Uterine smooth muscle cell (primary cell): Measurements from ENCODE around the gene PLEKHB1. TPM values are rescaled to one million over a fixed set of nuclear protein-coding genes. Genes with fewer than 3 reads are reported as not detected.

ENCODE experiments used
- total RNA-seq: library from RNA; depleted of rRNA; stranded (reverse); fragments of >200 nt; gene quantifications from 2 replicates; pipeline ENCODE4 v1.2.3, GENCODE V29; 2014

PLEKHB1 gene
- 0.33 and 2.5 TPM in 2 replicates for total RNA-seq

DNA sequence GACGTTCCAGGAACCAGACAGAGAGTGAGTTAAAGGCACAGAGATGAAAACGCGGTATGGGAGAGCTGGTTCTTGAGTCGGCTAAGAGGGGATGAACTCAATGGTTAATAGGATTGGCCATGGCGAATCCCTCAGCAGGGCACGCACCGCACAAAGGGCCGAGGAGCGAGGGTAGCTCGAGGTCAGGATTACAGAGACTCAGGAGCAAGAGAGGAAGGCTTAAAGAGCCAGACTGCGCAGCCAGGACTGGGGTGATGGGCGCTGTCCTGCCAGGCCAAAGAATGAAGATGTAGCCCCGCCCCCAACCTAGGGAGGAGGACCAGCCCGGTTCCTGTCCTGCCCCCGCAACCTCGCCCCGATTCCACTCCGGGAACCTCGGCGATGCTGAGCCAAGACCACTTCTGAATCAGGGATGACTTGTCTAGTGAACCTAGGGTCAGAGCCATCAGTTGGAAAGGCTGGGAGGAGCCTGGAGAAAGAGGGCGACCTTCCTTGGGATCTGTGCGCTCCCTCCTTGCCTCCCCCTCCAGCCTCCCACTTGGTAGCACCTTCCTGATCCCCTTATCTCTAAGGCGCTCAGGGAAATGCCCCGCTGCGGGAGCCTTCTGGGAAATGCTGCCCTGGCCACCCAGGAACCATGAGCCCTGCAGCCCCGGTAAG lies at the start of gene PLEKHB1:
PLEKHB1 (plus strand) TSS at position 610 of the 660 bp plus-strand sequence; CDS start at position 638, 28 bp downstream.

GRCh38 chr11:73597956-73598718 lies 48.2 kb upstream of the PLEKHB1 start, which contains the start of gene FAM168A:
FAM168A (minus strand) TSS chr11:73598112; CDS start chr11:73468474, 129,638 bp downstream.

Other genes with a start within 250 kb of the PLEKHB1 start
- gene FAM168A, start 48.5 kb upstream of the PLEKHB1 start, total RNA-seq = 14.4 and 21.6 TPM in 2 replicates
- gene RAB6A, start 114.5 kb downstream of the PLEKHB1 start, total RNA-seq = 151 and 186 TPM in 2 replicates
- 22.0 and 26.2 TPM in 2 replicates for gene MRPL48, start 141.3 kb downstream of the PLEKHB1 start, total RNA-seq
- 77.7 and 79.4 TPM in 2 replicates for gene COA4, start 230.3 kb downstream of the PLEKHB1 start, total RNA-seq
- 11.9 and 18.4 TPM in 2 replicates for gene PAAF1, start 230.4 kb downstream of the PLEKHB1 start, total RNA-seq